GM21528 (cell line): ENCODE measurements around the gene ALK.

Experiments used
- ATAC-seq: cut with Tn5 transposase; IDR thresholded peaks from one replicate; pipeline ENCODE4 v1.9.1; 2021; ENCODE audit warnings: mild to moderate bottlenecking, moderate library complexity; ENCODE audit not compliant: unreplicated experiment, low FRiP score

Gene ALK

DNA sequence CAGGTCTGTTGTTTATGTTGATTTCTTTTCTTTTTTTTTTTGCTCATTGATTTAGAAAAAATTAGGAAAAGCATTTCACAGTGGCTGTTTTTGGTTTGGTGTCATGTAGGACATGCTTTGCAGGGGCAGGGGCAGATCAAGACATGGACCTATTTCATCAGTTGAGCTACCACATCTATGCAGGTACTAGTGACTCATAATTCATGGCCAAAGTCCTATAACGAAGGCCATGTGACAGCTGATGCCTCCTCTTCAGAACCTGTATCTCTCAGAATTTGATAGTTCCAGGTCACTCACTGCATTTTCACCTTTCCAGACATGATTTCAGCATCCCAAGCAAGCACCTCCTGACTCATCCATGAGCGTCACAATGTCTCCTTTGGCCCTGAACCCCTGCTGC is 195.8 kb downstream of the ALK start:
- ATAC-seq, result no peak

GRCh38 chr2:29724282-29724681 is 197.1 kb downstream of the ALK start:
- ATAC-seq, result no peak

DNA sequence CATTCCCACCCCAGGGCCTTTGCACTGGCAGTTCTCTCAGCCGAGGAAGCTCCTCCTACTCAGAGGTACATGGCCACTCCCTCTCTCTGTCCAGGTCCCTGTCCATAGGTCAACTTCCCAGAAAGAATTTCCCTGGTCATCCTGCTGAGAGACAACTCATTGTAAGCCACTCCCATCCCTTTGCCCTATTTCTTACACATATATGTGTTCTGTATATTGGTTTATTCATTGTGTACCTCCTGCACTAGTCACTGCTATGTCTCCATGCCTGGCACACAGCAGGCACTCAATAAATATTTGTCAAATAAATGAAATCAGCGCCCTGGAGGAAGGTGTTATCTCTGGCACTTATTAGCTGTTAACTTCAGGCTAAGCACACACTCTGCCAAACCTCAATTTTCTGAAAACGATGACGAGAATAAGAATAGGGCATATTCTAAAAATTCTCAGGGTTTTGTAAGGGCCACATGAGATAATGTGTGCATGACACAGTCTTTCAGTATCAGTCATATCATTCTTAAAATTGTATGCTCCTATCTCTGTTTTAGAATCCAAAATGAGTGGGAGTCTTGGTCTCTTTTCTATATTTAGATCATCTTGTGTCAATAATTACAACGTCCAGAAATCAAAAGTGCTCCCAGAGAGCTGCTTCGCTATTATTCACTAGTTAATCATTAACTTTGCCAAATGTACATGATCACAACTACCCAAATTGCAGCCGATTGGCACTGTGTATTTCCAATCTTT is 198.0 kb downstream of the ALK start:
- peak; percentile 86 for ATAC-seq

GRCh38 chr2:29719639-29720038 is 201.7 kb downstream of the ALK start:
- ATAC-seq, result no peak

GRCh38 chr2:29718076-29718686 is 203.2 kb downstream of the ALK start:
- ATAC-seq, result no peak

DNA sequence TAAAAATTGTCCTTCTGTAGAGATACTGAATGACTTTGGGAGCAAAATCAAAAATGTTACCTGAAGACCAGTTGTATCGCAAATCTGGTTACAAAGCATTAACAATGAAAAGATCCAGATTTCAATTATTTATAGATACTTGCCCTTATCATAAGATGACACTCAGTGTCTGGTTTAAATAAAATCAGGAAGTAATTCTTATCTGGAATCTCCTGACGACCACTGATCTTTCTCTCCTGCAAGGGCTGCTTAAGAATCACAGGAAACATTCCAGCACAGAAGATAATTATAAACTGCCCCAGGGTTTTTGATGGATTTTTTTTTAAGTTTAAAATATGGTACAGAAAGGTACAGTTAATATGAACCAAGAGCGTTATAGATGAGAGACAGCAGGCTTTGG is 205.7 kb downstream of the ALK start:
- ATAC-seq, result no peak

DNA sequence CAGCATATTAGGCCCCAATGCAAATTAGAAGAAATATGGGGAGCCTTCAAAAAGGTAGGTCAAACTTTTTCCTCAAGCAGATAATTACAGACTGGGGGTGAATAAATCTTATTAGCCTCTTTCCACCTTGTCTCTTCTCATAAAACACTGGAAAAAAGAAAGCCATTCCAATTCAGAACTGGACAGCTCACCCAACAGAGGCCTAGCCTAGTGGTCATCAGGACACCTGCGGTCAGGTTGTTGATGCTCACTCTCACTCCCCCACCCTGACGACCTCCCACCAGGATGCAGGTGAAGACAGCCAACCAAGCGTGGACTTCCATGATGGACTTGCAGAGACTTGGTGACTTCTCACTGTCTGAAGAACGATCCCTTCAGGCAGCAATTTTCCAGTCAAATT is 207.1 kb downstream of the ALK start:
- ATAC-seq, result no peak

DNA sequence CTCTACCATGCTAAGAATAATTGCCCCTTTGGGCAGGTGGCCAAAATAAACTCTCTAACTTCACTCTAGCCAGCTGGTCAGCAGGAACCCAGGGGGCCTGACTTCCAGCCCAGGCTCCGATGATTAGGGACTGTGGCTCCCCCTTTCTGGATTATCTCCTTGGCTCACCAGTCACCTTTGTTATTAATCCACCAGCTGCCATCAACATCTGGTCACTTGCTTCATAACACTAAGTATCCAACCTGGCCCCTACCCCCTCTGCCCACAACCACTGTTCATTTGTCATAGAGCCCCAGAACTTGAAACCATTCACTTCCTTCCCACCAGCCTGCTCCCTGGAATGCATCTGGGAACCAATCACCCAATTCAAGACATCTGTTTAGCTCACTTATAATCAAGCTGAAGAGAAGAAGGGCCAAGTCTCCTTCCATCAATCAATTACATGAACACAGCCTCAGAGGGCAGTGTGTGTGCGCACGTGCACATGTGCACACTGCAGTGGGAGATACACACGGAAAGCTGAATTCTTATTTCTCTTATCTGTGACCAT is 215.1 kb downstream of the ALK start:
- no peak for ATAC-seq

- ATAC-seq, result no peak
These were observed 215.8 kb downstream of the ALK start for GRCh38 chr2:29705616-29706015.

DNA sequence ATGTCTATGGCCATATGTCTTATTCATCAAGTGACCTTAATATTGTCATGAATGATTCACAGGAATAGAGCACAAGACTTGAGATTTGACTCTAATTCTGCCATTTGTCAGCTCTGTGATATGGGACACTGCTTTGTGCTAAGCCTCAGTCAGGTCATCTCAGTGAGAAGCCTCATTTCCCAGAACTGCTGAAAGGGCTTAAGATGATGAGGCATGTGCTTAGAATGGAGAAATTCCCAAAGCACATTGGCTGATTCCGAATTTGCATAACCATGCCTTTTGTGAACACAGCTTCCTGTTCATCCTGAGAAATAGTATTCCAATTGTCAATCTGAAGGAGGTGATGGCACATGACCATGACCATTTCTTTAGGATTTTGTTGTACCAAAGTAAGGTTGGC is 218.1 kb downstream of the ALK start:
- no peak for ATAC-seq

GRCh38 chr2:29702276-29702675 is 219.1 kb downstream of the ALK start:
- no peak for ATAC-seq

DNA sequence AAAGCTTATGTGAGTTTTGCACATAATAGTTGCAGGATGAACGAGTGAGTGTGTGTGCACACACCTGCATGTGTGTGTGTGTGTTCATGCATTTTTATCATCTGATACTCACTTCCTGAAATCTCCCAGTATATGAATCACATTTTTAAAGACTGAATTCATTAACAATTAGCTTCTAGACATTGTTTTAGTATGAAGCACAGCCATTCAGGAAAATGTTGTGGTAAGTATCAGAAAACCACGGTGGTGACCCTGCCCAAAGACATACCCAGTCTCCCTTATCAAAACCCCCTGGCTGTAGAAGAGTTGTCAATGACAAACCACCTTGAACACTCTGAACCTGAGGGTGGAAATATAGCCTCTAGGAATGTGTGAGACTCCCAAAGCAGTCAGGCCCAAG is 220.8 kb downstream of the ALK start:
- no peak for ATAC-seq

GRCh38 chr2:29699045-29699444 is 222.3 kb downstream of the ALK start:
- no peak for ATAC-seq

- no peak for ATAC-seq
These were observed 223.2 kb downstream of the ALK start for GRCh38 chr2:29698216-29698615.

DNA sequence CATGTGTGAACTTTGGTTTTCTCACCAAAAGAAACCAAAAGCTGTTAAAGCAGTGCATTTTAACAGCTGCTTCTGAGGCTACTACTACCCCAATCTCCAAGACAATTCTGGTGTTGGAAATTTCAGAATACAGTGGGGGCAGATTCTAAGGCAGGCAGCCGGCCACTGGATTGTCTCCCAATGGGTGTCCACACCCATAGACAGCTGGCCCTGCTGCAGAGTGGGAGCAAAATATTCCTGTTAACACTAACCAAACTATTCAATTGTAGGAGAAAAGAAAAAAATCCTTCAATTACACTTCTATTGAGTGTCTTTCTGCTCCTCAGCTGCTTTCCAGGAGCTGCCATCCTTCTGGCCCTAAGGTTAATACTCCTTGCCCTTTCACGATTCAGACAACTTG is 223.7 kb downstream of the ALK start:
- ATAC-seq, result no peak

GRCh38 chr2:29697181-29697580 is 224.2 kb downstream of the ALK start:
- no peak for ATAC-seq

DNA sequence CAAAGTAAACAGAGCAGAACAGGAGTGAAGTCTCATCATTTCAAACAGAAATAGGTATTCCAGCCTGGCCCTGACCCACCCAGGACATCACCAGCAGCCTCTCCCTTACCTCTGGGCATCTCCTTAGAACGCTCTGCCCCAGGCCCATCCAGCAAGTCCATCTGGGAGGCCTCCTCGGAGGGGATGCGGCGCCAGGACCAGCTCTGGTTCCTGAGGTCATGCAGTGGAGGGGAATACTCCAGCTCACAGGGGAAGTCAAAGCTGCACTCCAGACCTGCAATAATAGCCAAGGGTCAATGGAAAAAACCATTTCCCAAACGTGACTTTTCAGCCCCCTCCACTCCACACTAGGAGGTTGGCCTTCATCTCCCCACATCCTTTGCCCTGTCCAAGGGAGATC is 226.6 kb downstream of the ALK start:
- no peak for ATAC-seq

DNA sequence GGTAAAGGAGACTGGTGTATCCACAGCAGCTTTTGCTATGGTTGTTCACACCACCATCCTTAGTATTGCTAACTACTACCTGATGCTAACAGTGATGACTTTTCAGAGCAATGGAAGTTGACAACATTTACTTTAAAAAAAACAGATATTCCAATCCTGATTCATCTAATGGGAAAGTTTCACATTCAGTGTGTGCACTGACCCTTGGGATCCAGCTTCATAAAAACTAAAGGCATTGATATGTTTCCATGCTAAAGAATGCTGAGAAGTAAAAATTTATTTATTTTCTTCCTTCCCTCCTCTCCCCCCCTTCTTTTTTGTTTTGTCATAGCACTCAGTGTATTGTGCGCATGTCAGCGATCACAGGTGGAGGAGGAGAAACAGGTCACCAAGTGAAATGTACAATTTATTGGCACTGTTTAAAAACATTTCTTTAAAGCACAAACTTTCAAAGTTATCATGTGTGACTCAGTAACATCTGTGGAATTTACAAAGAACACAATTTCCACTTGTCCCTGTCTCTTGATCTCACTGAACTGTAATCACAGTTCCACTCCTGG is 229.9 kb downstream of the ALK start:
- no peak for ATAC-seq

GRCh38 chr2:29689666-29690065 is 231.7 kb downstream of the ALK start:
- no peak for ATAC-seq

- ATAC-seq, result no peak
These were observed 233.0 kb downstream of the ALK start for GRCh38 chr2:29688429-29688828.

DNA sequence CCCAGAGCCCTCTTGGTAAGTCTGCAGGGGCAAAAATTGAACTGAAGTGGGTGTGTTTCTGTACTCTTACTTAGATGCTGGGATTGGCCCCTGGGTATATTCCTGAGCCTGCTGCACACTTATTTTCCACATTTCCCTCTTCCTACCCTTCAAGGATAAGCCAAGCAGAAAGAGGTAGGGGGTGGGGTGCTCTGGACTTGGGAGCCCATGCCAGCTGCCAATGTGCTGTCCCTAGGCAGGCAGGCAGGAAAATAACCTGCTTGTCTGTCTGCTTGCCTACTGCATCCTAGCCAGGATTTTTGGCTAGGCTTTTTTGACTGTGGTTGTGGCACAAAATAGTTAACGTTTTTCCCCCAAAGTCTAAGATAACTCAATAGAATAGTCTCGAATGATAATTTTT is 234.3 kb downstream of the ALK start:
- ATAC-seq, result no peak
